Activated CD8-positive, alpha-beta T cell treated with anti-CD3 and anti-CD28 coated beads for 36 hours (primary cell): ENCODE measurements around the gene KCNS1. TPM values are rescaled to one million over a fixed set of nuclear protein-coding genes. Genes with fewer than 3 reads are reported as not detected.

ENCODE experiments used
- ATAC-seq: fragments of 200-7000 bp; cut with Tn5 transposase; one replicate; pipeline ENCODE4 v1.10.0; 2021; ENCODE audit warnings: mild to moderate bottlenecking, moderate library complexity
- CTCF ChIA-PET: fragments of 350-600 bp; sonication (Branson Sonifier 250); formaldehyde crosslinking; loops from one replicate; lab custom pipeline; 2021; ENCODE audit warnings: antibody characterized with exemption; lab: Charles Lee
- POLR2A ChIA-PET: fragments of 350-600 bp; sonication (Branson Sonifier 250); formaldehyde crosslinking; loops from one replicate; lab custom pipeline; 2021; ENCODE audit warnings: antibody characterized with exemption; lab: Charles Lee
- DNase-seq: peaks from one replicate; pipeline ENCODE4 v3.0.0-alpha.2; 2020
- H3K27ac Mint-ChIP-seq: one replicate; pipeline ENCODE4 v1.8.0; 2021; ENCODE audit warnings: mild to moderate bottlenecking, mixed read lengths
- H3K27me3 Mint-ChIP-seq: one replicate; pipeline ENCODE4 v1.8.0; 2021; ENCODE audit warnings: mixed read lengths
- H3K36me3 Mint-ChIP-seq: one replicate; pipeline ENCODE4 v1.8.0; 2021; ENCODE audit warnings: low read depth, mixed read lengths
- H3K4me1 Mint-ChIP-seq: one replicate; pipeline ENCODE4 v1.8.0; 2021; ENCODE audit warnings: low read depth, mixed read lengths
- H3K4me3 Mint-ChIP-seq: one replicate; pipeline ENCODE4 v1.8.0; 2021; ENCODE audit warnings: mild to moderate bottlenecking, moderate library complexity, mixed read lengths
- H3K9me3 Mint-ChIP-seq: one replicate; pipeline ENCODE4 v1.8.0; 2021; ENCODE audit warnings: mixed read lengths
- intact Hi-C: fragments of 100-400 bp; cut with micrococcal nuclease; formaldehyde crosslinking; loops from one replicate; pipeline ENCODE4 v1.10.0; 2022
- total RNA-seq, 2 experiments: library from RNA; stranded (reverse); gene quantifications; one replicate each; pipeline ENCODE4 v1.2.3, GENCODE V29; 2021
- TF ChIP-seq, protein P1 (sequence below): fragments of 200-600 bp; IDR thresholded peaks from one replicate; pipeline ENCODE4 v1.8.0; 2022; ENCODE audit warnings: antibody characterized with exemption, mild to moderate bottlenecking

The KCNS1 gene
- total RNA-seq, 2 experiments from 2014 or later = 0.38 to 0.54 TPM

DNA sequence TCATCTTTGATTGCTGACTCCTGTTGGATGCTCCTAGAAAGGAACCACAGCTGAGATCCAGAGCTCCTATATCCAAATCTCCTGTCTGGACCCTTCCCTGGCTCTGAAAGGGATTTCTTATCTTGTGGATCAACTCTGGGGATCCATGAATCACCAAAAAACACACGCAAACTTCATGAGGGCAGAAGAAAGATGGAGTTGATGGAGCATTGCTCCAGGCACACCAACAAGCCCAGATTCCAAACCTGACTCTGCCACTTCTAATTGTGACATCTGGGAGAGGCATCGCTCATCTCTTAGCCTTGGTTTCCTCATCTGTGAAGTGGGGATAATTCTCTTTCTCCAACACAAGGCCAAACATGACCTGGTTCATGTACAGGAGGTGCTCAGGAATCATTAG, 6.7 kb downstream of the KCNS1 start:
- POLR2A ChIA-PET = interaction anchor here (1.0 kb wide), 1 partner anchor 11 kb away, joined by 3 read pairs; no protein-coding TSS in a partner anchor
- H3K27ac Mint-ChIP-seq = no peak overlapping the region
- no peak for ATAC-seq

DNA sequence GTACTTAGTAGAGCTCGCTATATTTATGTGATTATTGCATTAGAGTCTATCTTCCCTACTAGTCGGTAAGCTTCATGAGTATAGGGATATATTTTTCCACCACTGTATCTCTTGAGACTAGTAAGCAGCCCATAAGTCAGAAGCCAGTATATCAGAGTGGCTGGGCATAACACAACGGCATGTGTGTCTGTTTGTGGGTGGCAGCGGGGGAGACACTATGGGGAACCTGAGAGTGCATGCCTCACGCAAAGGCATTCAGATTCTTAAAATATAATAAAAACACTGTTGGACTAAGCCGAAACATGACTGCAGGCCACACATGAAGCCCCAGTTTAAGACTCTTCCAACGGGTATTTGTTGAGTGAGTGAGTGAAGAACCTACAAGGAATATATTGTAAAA, 8.0 kb downstream of the KCNS1 start:
- TF ChIP-seq, protein P1, sequence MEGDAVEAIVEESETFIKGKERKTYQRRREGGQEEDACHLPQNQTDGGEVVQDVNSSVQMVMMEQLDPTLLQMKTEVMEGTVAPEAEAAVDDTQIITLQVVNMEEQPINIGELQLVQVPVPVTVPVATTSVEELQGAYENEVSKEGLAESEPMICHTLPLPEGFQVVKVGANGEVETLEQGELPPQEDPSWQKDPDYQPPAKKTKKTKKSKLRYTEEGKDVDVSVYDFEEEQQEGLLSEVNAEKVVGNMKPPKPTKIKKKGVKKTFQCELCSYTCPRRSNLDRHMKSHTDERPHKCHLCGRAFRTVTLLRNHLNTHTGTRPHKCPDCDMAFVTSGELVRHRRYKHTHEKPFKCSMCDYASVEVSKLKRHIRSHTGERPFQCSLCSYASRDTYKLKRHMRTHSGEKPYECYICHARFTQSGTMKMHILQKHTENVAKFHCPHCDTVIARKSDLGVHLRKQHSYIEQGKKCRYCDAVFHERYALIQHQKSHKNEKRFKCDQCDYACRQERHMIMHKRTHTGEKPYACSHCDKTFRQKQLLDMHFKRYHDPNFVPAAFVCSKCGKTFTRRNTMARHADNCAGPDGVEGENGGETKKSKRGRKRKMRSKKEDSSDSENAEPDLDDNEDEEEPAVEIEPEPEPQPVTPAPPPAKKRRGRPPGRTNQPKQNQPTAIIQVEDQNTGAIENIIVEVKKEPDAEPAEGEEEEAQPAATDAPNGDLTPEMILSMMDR = no peak
- DNase-seq = no peak
- H3K27ac Mint-ChIP-seq = no peak overlapping the region
- peaks cover 14% of the 10 kb centered on the region for H3K36me3 Mint-ChIP-seq
- peaks cover 9% of the 10 kb centered on the region for H3K27me3 Mint-ChIP-seq
- ATAC-seq = no peak
- POLR2A ChIA-PET = no interaction called here
- H3K4me1 Mint-ChIP-seq = peaks cover 7% of the 10 kb centered on the region
- intact Hi-C loops = no loop called here
- H3K9me3 Mint-ChIP-seq = no peaks in the 10 kb centered on the region
- H3K4me3 Mint-ChIP-seq = no peak overlapping the region
- CTCF ChIA-PET = interaction anchor here (1.0 to 8.8 kb wide), 5 partner anchors 19 to 82 kb away, joined by 3 to 137 read pairs (median 11); no protein-coding TSS in a partner anchor

More for the DNA sequence above, 6.7 kb downstream of the KCNS1 start:
- intact Hi-C loops = no loop called here
- TF ChIP-seq, protein P1 = no peak
- CTCF ChIA-PET = interaction anchor here (0.9 to 8.8 kb wide), 9 partner anchors 12 to 279 kb away, joined by 3 to 137 read pairs (median 18); no protein-coding TSS in a partner anchor
- no peak for DNase-seq
- no peak overlapping the region for H3K4me3 Mint-ChIP-seq
- peaks cover 9% of the 10 kb centered on the region for H3K36me3 Mint-ChIP-seq
- no peaks in the 10 kb centered on the region for H3K9me3 Mint-ChIP-seq
- peaks cover 18% of the 10 kb centered on the region for H3K27me3 Mint-ChIP-seq
- peaks cover 9% of the 10 kb centered on the region for H3K4me1 Mint-ChIP-seq

DNA sequence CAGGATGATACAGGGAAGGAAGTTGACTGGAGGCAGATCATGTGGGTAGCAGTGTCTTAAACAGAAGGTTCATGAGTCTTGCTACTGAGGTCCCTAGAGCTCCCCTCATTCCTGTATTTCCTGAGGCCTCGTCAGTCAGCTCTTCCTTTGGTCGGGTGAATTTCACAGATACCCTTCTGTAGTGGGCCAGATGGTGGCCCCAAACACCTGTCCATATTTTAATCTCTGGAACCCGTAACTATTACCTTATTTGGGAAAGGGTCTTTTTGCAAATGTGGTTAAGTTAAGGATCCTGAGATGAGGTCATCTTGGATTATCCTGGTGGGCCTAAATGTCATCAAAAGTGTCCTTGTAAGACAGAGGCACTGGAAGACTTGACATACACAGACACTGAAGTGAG, 9.6 kb downstream of the KCNS1 start:
- TF ChIP-seq, protein P1 = no peak
- intact Hi-C loops = no loop called here
- H3K9me3 Mint-ChIP-seq = no peaks in the 10 kb centered on the region
- no peak overlapping the region for H3K4me3 Mint-ChIP-seq
- CTCF ChIA-PET = interaction anchor here (1.5 to 8.8 kb wide), 3 partner anchors 22 to 80 kb away, joined by 3 to 137 read pairs (median 11); no protein-coding TSS in a partner anchor
- ATAC-seq = no peak
- POLR2A ChIA-PET = no interaction called here
- no peaks in the 10 kb centered on the region for H3K27me3 Mint-ChIP-seq
- DNase-seq = no peak
- no peak overlapping the region for H3K27ac Mint-ChIP-seq
- peaks cover 3% of the 10 kb centered on the region for H3K4me1 Mint-ChIP-seq
- H3K36me3 Mint-ChIP-seq = peaks cover 21% of the 10 kb centered on the region

DNA sequence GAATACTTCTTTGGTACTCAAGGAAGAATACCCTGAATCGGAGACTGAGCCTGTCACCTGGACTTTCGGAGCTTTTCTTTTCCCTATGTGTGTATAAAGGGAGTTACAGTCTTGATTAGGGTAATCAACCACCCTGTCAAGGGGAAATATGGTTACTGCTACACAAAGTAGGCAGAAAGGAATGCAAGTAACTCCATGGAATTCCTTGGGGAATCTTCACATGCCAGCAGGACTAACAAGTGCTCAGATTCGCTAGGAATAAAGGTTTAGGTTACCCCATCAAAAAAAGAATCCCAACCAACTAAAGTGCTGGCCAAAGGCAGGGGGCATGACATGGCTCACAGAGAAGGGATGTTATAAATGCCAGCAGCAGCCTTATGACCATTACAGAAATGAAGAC, 10.4 kb downstream of the KCNS1 start:
- Mint-ChIP-seq H3K36me3 (peaks cover 30% of the 10 kb centered on the region), H3K4me3 (no peak overlapping the region), H3K27me3 (no peaks in the 10 kb centered on the region), H3K9me3 (no peaks in the 10 kb centered on the region), H3K27ac (no peak overlapping the region), H3K4me1 (peaks cover 2% of the 10 kb centered on the region)
- TF ChIP-seq, protein P1 = no peak
- POLR2A ChIA-PET = no interaction called here
- CTCF ChIA-PET = interaction anchor here (8.8 kb wide), 1 partner anchor 47 kb away, joined by 137 read pairs; no protein-coding TSS in a partner anchor
- intact Hi-C loops = no loop called here
- no peak for DNase-seq
- no peak for ATAC-seq

DNA sequence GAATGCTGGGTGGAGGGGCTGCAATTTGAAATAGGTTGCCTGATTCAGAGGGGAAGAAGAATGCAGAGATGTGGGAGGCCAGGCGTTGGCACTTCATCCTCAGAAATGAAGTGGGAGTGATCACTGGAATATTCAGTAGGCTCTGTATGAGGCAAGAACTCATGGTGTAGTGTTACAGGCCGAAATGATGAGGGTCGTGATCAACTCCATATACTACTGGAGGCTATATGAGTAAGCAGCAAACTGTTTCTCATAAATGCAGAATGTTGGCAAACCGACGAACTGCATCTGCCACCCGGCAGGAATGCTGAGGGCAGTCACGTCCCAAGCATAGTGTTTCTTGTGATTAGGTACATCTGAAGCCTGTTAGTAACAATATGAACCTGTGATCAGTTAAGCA, 12.7 kb downstream of the KCNS1 start:
- TF ChIP-seq, protein P1 = no peak
- CTCF ChIA-PET = interaction anchor here (2.2 to 3.9 kb wide), 2 partner anchors 8 to 24 kb away, joined by 6 to 28 read pairs; no protein-coding TSS in a partner anchor
- Mint-ChIP-seq H3K4me1 (peaks cover 2% of the 10 kb centered on the region), H3K4me3 (no peak overlapping the region), H3K36me3 (peaks cover 46% of the 10 kb centered on the region), H3K27me3 (no peaks in the 10 kb centered on the region), H3K27ac (no peak overlapping the region), H3K9me3 (no peaks in the 10 kb centered on the region)
- ATAC-seq (no peak), DNase-seq (no peak)
- POLR2A ChIA-PET = no interaction called here
- intact Hi-C loops = no loop called here
